ENCODE measurements around the gene GGT7. TPM values are rescaled to one million over a fixed set of nuclear protein-coding genes. Genes with fewer than 3 reads are reported as not detected.

The GGT7 gene
- total RNA-seq, 4 donors from 2014 or later, result 7.4 to 38.4 (median 16.5) TPM

DNA sequence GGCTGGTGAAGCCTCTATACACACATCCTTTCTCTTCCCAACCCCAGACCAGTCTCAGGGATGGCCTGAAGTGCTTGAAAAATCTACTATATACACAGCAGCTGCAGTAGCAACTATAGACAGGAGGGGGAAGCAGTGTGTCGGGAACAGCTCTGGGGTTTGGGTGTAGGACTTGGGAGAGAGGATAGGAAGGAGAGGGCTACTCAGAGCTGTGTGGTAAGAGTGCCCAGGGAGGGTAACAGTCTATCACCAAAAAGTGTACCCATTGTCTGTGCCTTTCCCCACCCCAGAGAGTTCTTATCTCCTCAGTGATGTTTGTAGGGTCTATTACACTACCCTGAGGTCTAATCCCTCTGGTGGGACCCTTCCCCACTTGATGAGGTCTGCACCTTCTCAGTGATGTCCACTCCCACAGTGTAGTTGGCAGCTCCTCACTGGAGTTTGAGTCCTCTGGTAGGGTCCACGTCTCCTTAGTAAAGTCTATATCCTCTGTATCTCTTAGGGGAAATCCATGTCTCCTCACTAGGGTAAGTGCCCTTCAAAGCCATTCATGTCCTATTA, 1.5 kb upstream of the GGT7 start:
- no peaks in the 10 kb centered on the region for H3K27me3 ChIP-seq
- H3K4me1 ChIP-seq, result peaks cover 0 to 6% of the 10 kb centered on the region in 2 donors
- DNase-seq, result peak; percentile 75 to 79
- peak overlapping the region in 1 of 2 donors; percentile 17 for H3K27ac ChIP-seq
- intact Hi-C loops (cut with DNase I; ENCODE audit: low total_unique reads), result loop anchor here (5.0 to 10.0 kb wide), 2 partner anchors 83 to 221 kb away; partner anchors contain the start of genes GSS, MYH7B and TRPC4AP
- TF ChIP-seq, protein P1, sequence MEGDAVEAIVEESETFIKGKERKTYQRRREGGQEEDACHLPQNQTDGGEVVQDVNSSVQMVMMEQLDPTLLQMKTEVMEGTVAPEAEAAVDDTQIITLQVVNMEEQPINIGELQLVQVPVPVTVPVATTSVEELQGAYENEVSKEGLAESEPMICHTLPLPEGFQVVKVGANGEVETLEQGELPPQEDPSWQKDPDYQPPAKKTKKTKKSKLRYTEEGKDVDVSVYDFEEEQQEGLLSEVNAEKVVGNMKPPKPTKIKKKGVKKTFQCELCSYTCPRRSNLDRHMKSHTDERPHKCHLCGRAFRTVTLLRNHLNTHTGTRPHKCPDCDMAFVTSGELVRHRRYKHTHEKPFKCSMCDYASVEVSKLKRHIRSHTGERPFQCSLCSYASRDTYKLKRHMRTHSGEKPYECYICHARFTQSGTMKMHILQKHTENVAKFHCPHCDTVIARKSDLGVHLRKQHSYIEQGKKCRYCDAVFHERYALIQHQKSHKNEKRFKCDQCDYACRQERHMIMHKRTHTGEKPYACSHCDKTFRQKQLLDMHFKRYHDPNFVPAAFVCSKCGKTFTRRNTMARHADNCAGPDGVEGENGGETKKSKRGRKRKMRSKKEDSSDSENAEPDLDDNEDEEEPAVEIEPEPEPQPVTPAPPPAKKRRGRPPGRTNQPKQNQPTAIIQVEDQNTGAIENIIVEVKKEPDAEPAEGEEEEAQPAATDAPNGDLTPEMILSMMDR (IDR thresholded peaks at IDR 0.05), result peak; percentile 59 to 93 (median 86)
- TF ChIP-seq POLR2A (IDR thresholded peaks at IDR 0.05), result no peak
- no peak overlapping the region for H3K4me3 ChIP-seq
- H3K36me3 ChIP-seq, result no peaks in the 10 kb centered on the region
- no peaks in the 10 kb centered on the region for H3K9me3 ChIP-seq

DNA sequence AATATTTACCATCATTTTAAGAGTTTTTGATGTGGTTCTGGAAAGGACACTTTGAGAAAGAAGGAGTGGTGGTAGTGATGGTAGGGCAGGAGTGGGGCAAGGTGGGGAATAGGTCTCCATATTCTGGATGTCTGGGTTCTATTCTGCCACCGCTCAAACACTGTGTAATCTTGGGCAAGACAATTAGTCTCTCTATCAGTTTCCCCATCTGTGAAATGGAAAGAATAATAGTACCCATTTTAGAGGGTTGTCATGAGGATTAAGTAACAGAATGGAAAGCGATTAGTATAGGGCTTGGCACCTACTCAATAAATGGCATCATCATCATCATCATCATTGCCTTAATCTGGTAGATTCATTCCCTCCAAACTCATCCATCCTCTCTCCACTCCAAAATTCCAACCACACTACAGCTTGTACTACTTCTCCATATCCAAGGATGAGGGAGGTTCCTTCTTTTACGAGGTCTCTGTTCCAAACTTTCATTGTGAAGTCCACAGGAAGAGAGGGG, 982 bp upstream of the GGT7 start:
- H3K4me3 ChIP-seq, result no peak overlapping the region
- H3K4me1 ChIP-seq, result peaks cover 0 to 6% of the 10 kb centered on the region in 2 donors
- intact Hi-C loops (cut with DNase I; ENCODE audit: low total_unique reads), result loop anchor here (5.0 to 10.0 kb wide), 2 partner anchors 84 to 221 kb away; partner anchors contain the start of genes GSS, MYH7B and TRPC4AP
- H3K9me3 ChIP-seq, result no peaks in the 10 kb centered on the region
- DNase-seq, result no peak
- H3K27me3 ChIP-seq, result no peaks in the 10 kb centered on the region
- H3K27ac ChIP-seq, result peak overlapping the region in 1 of 2 donors; percentile 74
- no peak for TF ChIP-seq POLR2A (IDR thresholded peaks at IDR 0.05)
- TF ChIP-seq, protein P1 (IDR thresholded peaks at IDR 0.05), result no peak
- H3K36me3 ChIP-seq, result no peaks in the 10 kb centered on the region

DNA sequence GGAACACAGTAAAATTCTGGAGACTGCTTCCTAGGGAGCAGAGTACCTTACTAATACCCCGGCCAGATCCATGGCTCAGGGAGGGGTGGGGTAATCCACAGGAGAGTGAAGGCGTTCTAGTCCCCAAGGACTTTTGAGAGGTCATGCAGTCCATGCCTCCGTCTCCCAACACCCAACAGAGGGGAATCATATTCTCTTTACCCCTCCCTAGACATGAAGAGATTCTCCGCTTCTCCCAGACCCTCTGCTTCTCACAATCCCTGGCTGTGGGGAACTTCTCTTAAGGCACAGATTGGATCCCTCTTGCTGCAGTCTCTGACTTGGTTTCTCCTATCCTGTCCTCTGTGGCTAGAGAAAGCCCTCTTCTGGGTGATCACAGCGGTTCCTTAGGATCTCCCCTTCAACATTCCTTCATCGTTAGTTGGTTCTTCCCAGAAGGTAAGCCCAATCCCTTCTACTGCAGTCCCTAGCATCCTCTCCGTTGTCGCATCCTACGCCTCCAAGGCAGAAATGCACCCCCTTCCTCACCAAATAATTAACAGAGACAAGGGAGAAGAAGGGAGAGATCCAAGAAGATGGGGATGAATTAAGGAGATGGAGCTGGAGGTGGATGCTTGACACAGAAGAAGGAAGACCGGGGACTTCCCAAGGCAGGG, 562 bp downstream of the GGT7 start:
- Histone ChIP-seq H3K27ac (peak overlapping the region; percentile 74 to 81), H3K4me3 (peak overlapping the region; percentile 66 to 69), H3K27me3 (no peaks in the 10 kb centered on the region), H3K36me3 (no peaks in the 10 kb centered on the region), H3K4me1 (peaks cover 0 to 6% of the 10 kb centered on the region in 2 donors), H3K9me3 (no peaks in the 10 kb centered on the region)
- DNase-seq, result no peak
- TF ChIP-seq, protein P1 (IDR thresholded peaks at IDR 0.05), result no peak
- TF ChIP-seq POLR2A (IDR thresholded peaks at IDR 0.05), result no peak
- intact Hi-C loops (cut with DNase I; ENCODE audit: low total_unique reads), result loop anchor here (5.0 to 10.0 kb wide), 2 partner anchors 85 to 223 kb away; partner anchors contain the start of genes GSS, MYH7B and TRPC4AP

DNA sequence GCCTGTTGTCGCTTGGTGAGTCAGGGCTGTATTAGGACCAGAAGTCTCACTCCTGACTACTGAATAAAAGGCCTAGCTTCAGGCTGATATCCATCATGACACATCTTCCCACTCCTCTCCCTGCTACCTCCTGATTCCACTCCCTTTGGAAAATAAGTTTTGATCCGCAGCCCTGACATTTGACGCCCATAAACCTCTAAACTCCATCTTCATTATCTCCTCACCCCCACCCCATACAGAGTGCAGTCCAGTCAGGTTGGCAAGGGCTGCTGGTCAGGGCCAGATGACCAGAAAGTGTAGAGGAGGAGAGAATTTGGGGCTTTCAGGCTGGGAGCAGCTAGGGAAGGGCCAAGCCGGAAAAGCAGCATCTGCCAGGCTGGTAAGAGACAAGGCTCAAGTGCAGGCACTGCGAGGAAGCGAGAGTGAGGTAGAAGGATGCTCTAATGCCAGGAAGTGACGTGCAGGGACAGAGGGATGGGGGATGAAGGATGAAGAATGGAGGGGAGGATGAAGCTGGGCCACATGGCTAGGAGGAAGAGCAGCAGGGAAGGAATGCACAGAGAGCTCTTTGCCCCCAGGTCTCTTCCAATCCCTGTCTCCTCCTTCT, 1.2 kb downstream of the GGT7 start:
- Histone ChIP-seq H3K9me3 (no peaks in the 10 kb centered on the region), H3K4me3 (peak overlapping the region in 1 of 2 donors; percentile 66), H3K27ac (peak overlapping the region in 1 of 2 donors; percentile 81), H3K36me3 (no peaks in the 10 kb centered on the region), H3K27me3 (no peaks in the 10 kb centered on the region), H3K4me1 (peaks cover 0 to 6% of the 10 kb centered on the region in 2 donors)
- no peak for DNase-seq
- intact Hi-C loops (cut with DNase I; ENCODE audit: low total_unique reads), result loop anchor here (5.0 to 10.0 kb wide), 2 partner anchors 86 to 223 kb away; partner anchors contain the start of genes GSS, MYH7B and TRPC4AP
- TF ChIP-seq, protein P1 (IDR thresholded peaks at IDR 0.05), result no peak
- TF ChIP-seq POLR2A (IDR thresholded peaks at IDR 0.05), result no peak
